HFFc6 (cell line): ENCODE results near the gene FDXR. TPM values are rescaled to one million over a fixed set of nuclear protein-coding genes. Genes with fewer than 3 reads are reported as not detected.

Source experiments
- DNase-seq: peaks from one replicate; pipeline ENCODE4 v3.0.0-alpha.2; 2018
- H3K27ac Mint-ChIP-seq: 2 replicates; pipeline ENCODE4 v1.8.0; 2020; ENCODE audit warnings: mild to moderate bottlenecking, mixed read lengths
- H3K27me3 Mint-ChIP-seq: 2 replicates; pipeline ENCODE4 v1.8.0; 2021; ENCODE audit warnings: mild to moderate bottlenecking, moderate library complexity, mixed read lengths; ENCODE audit not compliant: insufficient read depth
- H3K36me3 Mint-ChIP-seq: 2 replicates; pipeline ENCODE4 v1.8.0; 2021; ENCODE audit warnings: low read depth, mixed read lengths
- H3K4me1 Mint-ChIP-seq: 2 replicates; pipeline ENCODE4 v1.8.0; 2020; ENCODE audit warnings: low read depth, mixed read lengths
- H3K4me3 Mint-ChIP-seq: 2 replicates; pipeline ENCODE4 v1.8.0; 2020; ENCODE audit warnings: mild to moderate bottlenecking, moderate library complexity, mixed read lengths
- H3K9me3 Mint-ChIP-seq: 2 replicates; pipeline ENCODE4 v1.8.0; 2020; ENCODE audit warnings: mild to moderate bottlenecking, mixed read lengths
- CTCF ChIP-seq: fragments of 200-600 bp; sonication (generic); IDR thresholded peaks from 2 replicates; pipeline ENCODE4 v1.5.0; 2021; ENCODE audit warnings: antibody characterized with exemption, mild to moderate bottlenecking
- total RNA-seq, 6 experiments: library from RNA; stranded (reverse); fragmentation: NEBNext Ultra II Directional; extraction: Animal tissue kit (Norgen Biotek cat#: 25700); gene quantifications; 2 replicates in 1 of 6; 3 replicates in 5 of 6; pipeline ENCODE4 v1.2.3, GENCODE V29; 2021

The FDXR gene
- total RNA-seq, 6 experiments from 2014 or later: 25.5 to 35.5 (median 33.9) TPM

GRCh38 chr17:74859459-74860228, 13.2 kb downstream of the FDXR start, which contains the start of gene GRIN2C:
GRIN2C (minus strand) TSS chr17:74859885; CDS start chr17:74855092, 4,793 bp downstream.
- Mint-ChIP-seq H3K9me3 (no peaks in the 10 kb centered on the region), H3K27me3 (peaks cover 56% of the 10 kb centered on the region), H3K36me3 (peaks cover 8% of the 10 kb centered on the region), H3K4me3 (no peak within 1 kb of the TSS), H3K27ac (no peak within 1 kb of the TSS), H3K4me1 (peaks cover 5% of the 10 kb centered on the region)
- peak; percentile 68 for TF ChIP-seq CTCF
- DNase-seq: no peak

- Mint-ChIP-seq H3K27me3 (peaks cover 59% of the 10 kb centered on the region), H3K4me3 (no peak overlapping the region), H3K9me3 (no peaks in the 10 kb centered on the region), H3K4me1 (0 out of 2 replicates have a peak, but pooled peaks cover 4% of the 10 kb centered on the region), H3K36me3 (peaks cover 7% of the 10 kb centered on the region), H3K27ac (no peak overlapping the region)
- no peak for TF ChIP-seq CTCF
- no peak for DNase-seq
Observed at GRCh38 chr17:74858672-74859458, 13.9 kb downstream of the FDXR start.

- H3K27me3 Mint-ChIP-seq: peaks cover 67% of the 10 kb centered on the region
Observed at GRCh38 chr17:74857191-74857590, 15.6 kb downstream of the FDXR start.

GRCh38 chr17:74856112-74856511, 16.7 kb downstream of the FDXR start:
- Mint-ChIP-seq H3K9me3 (no peaks in the 10 kb centered on the region), H3K27ac (no peak overlapping the region), H3K4me1 (no peaks in the 10 kb centered on the region), H3K36me3 (no peaks in the 10 kb centered on the region), H3K27me3 (peaks cover 65% of the 10 kb centered on the region), H3K4me3 (no peak overlapping the region)
- no peak for TF ChIP-seq CTCF
- no peak for DNase-seq

More at GRCh38 chr17:74857191-74857590, 15.6 kb downstream of the FDXR start:
- H3K9me3 Mint-ChIP-seq: no peaks in the 10 kb centered on the region
- H3K4me3 Mint-ChIP-seq: no peak overlapping the region
- no peak overlapping the region for H3K27ac Mint-ChIP-seq
- no peaks in the 10 kb centered on the region for H3K4me1 Mint-ChIP-seq
- no peak for TF ChIP-seq CTCF
- no peaks in the 10 kb centered on the region for H3K36me3 Mint-ChIP-seq
- no peak for DNase-seq

GRCh38 chr17:74855323-74855722, 17.5 kb downstream of the FDXR start:
- Mint-ChIP-seq H3K27me3 (peaks cover 65% of the 10 kb centered on the region), H3K4me3 (no peak overlapping the region), H3K27ac (no peak overlapping the region), H3K36me3 (no peaks in the 10 kb centered on the region), H3K4me1 (no peaks in the 10 kb centered on the region), H3K9me3 (no peaks in the 10 kb centered on the region)
- no peak for DNase-seq
- no peak for TF ChIP-seq CTCF
